Measurements from ENCODE around the gene SLFN14.

The SLFN14 gene

GRCh38 chr17:35588196-35588920 lies 27.7 kb upstream of the SLFN14 start:
- H3K4me1 ChIP-seq (ENCODE audit: control insufficient read depth, insufficient read depth, low read length), result peaks cover 15% of the 10 kb centered on the region; the same call in 1 of the 2 replicates
- H3K9me3 ChIP-seq (ENCODE audit: control insufficient read depth, insufficient read depth, low read depth, low read length), result no peaks in the 10 kb centered on the region
- POLR2A ChIA-PET, result interaction anchor here (0.6 to 3.3 kb wide), 6 partner anchors 9 to 961 kb away, joined by 3 to 46 read pairs (median 6); partner anchors contain the start of genes PEX12 and TAF15
- peak overlapping the region; percentile 56 for H3K4me3 ChIP-seq (ENCODE audit: low read depth, low read length)
- H3K36me3 ChIP-seq (ENCODE audit: control insufficient read depth in 2 of 2, insufficient read depth in 1 of 2, low read length in 2 of 2), result peaks cover 0 to 3% of the 10 kb centered on the region in 2 experiments; a peak in 1 of 3 replicates
- CTCF ChIA-PET, result interaction anchor here (0.5 to 5.6 kb wide), 6 partner anchors 10 to 404 kb away, joined by 3 to 40 read pairs (median 6); partner anchors contain the start of gene PEX12
- peak overlapping the region; percentile 55 for H3K27ac ChIP-seq (ENCODE audit: extremely low read depth, low read depth, low read length)
- TF ChIP-seq ZNF404 (tag by site-specific recombination; IDR thresholded peaks at IDR 0.05) (no peak), PRDM4 (tag by site-specific recombination; IDR thresholded peaks at IDR 0.05) (0 out of 2 replicates have a peak, but pooled peaks have one; percentile 34), KLF16 (tag by site-specific recombination; IDR thresholded peaks at IDR 0.05) (no peak), ZSCAN18 (tag by site-specific recombination; IDR thresholded peaks at IDR 0.05) (no peak), ELK4 (IDR thresholded peaks at IDR 0.05; ENCODE audit: borderline replicate concordance, low read depth, low read length) (no peak), ZNF114 (tag by site-specific recombination; IDR thresholded peaks at IDR 0.05) (no peak), ZNF19 (tag by site-specific recombination; IDR thresholded peaks at IDR 0.05; ENCODE audit: low read depth) (no peak), ZNF214 (tag by site-specific recombination; IDR thresholded peaks at IDR 0.05; ENCODE audit: borderline replicate concordance) (no peak), ZNF169 (tag by site-specific recombination; IDR thresholded peaks at IDR 0.05) (no peak), ZEB2 (tag by site-specific recombination; IDR thresholded peaks at IDR 0.05) (0 out of 2 replicates have a peak, but pooled peaks have one; percentile 22), PATZ1 (tag by site-specific recombination; IDR thresholded peaks at IDR 0.05) (no peak; the same call in 1 of the 2 replicates), ZNF112 (tag by site-specific recombination; IDR thresholded peaks at IDR 0.05) (no peak), ZNF423 (tag by site-specific recombination; IDR thresholded peaks at IDR 0.05) (no peak), ZNF157 (tag by site-specific recombination; IDR thresholded peaks at IDR 0.05) (no peak), ZNF366 (tag by site-specific recombination; conservative IDR thresholded peaks at IDR 0.05) (peak; percentile 91), ZNF548 (tag by site-specific recombination; IDR thresholded peaks at IDR 0.05) (no peak), ZNF843 (tag by site-specific recombination; IDR thresholded peaks at IDR 0.05) (0 out of 2 replicates have a peak, but pooled peaks have one; percentile 71), ZNF362 (tag by site-specific recombination; IDR thresholded peaks at IDR 0.05) (no peak), SALL2 (tag by site-specific recombination; IDR thresholded peaks at IDR 0.05; ENCODE audit: borderline replicate concordance) (no peak), ZBTB49 (tag by site-specific recombination; IDR thresholded peaks at IDR 0.05; ENCODE audit: low read depth) (no peak), WT1 (tag by site-specific recombination; IDR thresholded peaks at IDR 0.05) (peak; percentile 35; the same call in 1 of the 2 replicates), ZBTB17 (tag by site-specific recombination; IDR thresholded peaks at IDR 0.05) (no peak), ZNF449 (tag by site-specific recombination; IDR thresholded peaks at IDR 0.05) (peak; percentile 34; the same call in 1 of the 2 replicates), ZBTB48 (tag by site-specific recombination; IDR thresholded peaks at IDR 0.05) (no peak), KLF1 (tag by site-specific recombination; IDR thresholded peaks at IDR 0.05) (no peak)
